HL-60 (cell line): ENCODE measurements around the gene VIP.

Experiments
- GABPA ChIP-seq: IDR thresholded peaks from 2 replicates; pipeline ENCODE4 v1.6.1; 2012; ENCODE audit warnings: low read depth
- REST ChIP-seq: IDR thresholded peaks from 2 replicates; pipeline ENCODE4 v1.6.1; 2012; ENCODE audit warnings: low read depth; ENCODE audit not compliant: insufficient replicate concordance
- TF ChIP-seq, protein P1 (sequence below): IDR thresholded peaks from one replicate; pipeline ENCODE4 v1.5.1; 2011; ENCODE audit warnings: low read length, control low read depth, inconsistent platforms; ENCODE audit not compliant: insufficient read depth

DNA sequence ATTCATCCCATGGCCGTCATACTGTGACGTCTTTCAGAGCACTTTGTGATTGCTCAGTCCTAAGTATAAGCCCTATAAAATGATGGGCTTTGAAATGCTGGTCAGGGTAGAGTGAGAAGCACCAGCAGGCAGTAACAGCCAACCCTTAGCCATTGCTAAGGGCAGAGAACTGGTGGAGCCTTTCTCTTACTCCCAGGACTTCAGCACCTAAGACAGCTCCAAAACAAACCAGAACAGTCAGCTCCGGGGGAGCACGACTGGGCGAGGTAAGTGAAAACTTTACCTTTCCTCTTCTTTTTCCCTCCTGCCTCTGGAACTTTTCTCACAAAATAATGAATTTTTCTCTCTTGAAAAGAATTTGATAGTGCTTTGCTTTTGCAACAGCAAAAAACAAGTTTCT, at the start of gene VIP:
- TF ChIP-seq, protein P1, sequence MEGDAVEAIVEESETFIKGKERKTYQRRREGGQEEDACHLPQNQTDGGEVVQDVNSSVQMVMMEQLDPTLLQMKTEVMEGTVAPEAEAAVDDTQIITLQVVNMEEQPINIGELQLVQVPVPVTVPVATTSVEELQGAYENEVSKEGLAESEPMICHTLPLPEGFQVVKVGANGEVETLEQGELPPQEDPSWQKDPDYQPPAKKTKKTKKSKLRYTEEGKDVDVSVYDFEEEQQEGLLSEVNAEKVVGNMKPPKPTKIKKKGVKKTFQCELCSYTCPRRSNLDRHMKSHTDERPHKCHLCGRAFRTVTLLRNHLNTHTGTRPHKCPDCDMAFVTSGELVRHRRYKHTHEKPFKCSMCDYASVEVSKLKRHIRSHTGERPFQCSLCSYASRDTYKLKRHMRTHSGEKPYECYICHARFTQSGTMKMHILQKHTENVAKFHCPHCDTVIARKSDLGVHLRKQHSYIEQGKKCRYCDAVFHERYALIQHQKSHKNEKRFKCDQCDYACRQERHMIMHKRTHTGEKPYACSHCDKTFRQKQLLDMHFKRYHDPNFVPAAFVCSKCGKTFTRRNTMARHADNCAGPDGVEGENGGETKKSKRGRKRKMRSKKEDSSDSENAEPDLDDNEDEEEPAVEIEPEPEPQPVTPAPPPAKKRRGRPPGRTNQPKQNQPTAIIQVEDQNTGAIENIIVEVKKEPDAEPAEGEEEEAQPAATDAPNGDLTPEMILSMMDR: no peak
- TF ChIP-seq REST (peak; percentile 91), GABPA (no peak)
